Measurements from ENCODE around the gene SLC12A8. TPM values are rescaled to one million over a fixed set of nuclear protein-coding genes. Genes with fewer than 3 reads are reported as not detected.

SLC12A8 gene
- total RNA-seq, 2 experiments from 2014 or later = 0.36 to 0.38 TPM

DNA sequence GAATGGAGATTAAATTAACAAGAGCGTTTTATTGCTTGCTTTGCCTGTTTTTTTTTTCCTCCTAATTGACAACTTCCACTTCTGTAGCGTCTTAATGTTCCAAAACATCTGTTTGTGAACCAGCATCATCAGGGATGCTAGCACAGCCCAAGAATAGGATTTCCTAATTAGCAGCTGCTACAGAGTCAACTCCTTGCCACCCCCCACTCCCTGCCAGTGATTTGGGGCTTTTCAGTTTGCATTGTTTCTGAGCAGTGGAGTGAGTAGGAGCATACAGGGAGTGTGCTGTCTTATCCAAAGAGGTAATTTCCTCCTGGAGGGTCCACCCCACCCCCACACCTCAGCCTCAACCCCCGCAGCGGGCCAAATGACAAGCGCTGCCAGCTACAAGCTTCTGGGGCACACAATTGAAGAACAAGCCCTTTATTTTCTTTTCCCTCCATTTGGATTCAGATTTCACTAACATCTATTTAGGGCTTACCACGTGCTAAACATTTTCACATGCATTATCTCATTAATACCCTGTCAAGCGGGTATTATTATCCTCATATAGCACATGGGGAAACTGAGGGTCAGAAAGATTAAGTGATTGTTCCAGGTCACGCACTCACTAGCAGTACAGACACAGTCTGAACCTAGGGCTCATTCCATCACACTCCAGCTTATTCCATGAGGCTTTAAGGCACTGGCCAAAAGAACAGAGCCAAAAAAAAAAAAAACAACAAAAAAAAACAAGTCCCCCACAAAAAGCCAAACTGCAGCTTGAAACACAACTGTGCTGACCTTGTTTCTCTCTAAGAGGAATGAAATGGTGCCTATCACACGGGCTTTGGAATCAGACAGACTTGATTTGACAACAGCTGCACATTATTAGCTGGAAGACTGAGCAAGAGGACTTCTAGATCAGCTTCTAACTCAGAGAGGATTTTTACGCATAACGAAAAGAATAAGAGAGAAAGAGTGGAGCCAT lies 173.1 kb downstream of the SLC12A8 start:
- ChIA-PET POLR2A (interaction anchor here (0.7 kb wide), 1 partner anchor 138 kb away, joined by 3 read pairs; no protein-coding TSS in a partner anchor), CTCF (interaction anchor here (1.7 kb wide), 1 partner anchor 18 kb away, joined by 4 read pairs; no protein-coding TSS in a partner anchor)
- H3K4me1 Mint-ChIP-seq (ENCODE audit: low read depth) = peaks cover 29% of the 10 kb centered on the region
- Histone ChIP-seq H3K36me3 (ENCODE audit: insufficient read depth, low read length) (peaks cover 2% of the 10 kb centered on the region), H3K9me3 (ENCODE audit: control insufficient read depth in 1 of 2, insufficient read depth in 1 of 2, low read length in 2 of 2) (peaks cover 0 to 9% of the 10 kb centered on the region in 2 experiments), H3K4me1 (ENCODE audit: insufficient read depth, low read length) (peaks cover 10% of the 10 kb centered on the region), H3K4me3 (ENCODE audit: low read length) (no peak overlapping the region), H3K27me3 (ENCODE audit: control insufficient read depth in 1 of 2, insufficient read depth in 2 of 2, low read length in 2 of 2) (no peaks in the 10 kb centered on the region), H3K27ac (ENCODE audit: low read depth in 1 of 2, low read length in 2 of 2) (no peak overlapping the region)
- peaks cover 21% of the 10 kb centered on the region for H3K36me3 Mint-ChIP-seq (ENCODE audit: low read depth)
- intact Hi-C loops (cut with DNase I, micrococcal nuclease) = no loop called here
- H3K27ac Mint-ChIP-seq = no peak overlapping the region
- TF ChIP-seq, protein P1, sequence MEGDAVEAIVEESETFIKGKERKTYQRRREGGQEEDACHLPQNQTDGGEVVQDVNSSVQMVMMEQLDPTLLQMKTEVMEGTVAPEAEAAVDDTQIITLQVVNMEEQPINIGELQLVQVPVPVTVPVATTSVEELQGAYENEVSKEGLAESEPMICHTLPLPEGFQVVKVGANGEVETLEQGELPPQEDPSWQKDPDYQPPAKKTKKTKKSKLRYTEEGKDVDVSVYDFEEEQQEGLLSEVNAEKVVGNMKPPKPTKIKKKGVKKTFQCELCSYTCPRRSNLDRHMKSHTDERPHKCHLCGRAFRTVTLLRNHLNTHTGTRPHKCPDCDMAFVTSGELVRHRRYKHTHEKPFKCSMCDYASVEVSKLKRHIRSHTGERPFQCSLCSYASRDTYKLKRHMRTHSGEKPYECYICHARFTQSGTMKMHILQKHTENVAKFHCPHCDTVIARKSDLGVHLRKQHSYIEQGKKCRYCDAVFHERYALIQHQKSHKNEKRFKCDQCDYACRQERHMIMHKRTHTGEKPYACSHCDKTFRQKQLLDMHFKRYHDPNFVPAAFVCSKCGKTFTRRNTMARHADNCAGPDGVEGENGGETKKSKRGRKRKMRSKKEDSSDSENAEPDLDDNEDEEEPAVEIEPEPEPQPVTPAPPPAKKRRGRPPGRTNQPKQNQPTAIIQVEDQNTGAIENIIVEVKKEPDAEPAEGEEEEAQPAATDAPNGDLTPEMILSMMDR (IDR thresholded peaks at IDR 0.05) = no peak
- no peak for ATAC-seq (ENCODE audit: poor library complexity)
- H3K9me3 Mint-ChIP-seq = peaks cover 6% of the 10 kb centered on the region
- H3K4me3 Mint-ChIP-seq = no peak overlapping the region
- no peaks in the 10 kb centered on the region for H3K27me3 Mint-ChIP-seq
- no peak for DNase-seq

DNA sequence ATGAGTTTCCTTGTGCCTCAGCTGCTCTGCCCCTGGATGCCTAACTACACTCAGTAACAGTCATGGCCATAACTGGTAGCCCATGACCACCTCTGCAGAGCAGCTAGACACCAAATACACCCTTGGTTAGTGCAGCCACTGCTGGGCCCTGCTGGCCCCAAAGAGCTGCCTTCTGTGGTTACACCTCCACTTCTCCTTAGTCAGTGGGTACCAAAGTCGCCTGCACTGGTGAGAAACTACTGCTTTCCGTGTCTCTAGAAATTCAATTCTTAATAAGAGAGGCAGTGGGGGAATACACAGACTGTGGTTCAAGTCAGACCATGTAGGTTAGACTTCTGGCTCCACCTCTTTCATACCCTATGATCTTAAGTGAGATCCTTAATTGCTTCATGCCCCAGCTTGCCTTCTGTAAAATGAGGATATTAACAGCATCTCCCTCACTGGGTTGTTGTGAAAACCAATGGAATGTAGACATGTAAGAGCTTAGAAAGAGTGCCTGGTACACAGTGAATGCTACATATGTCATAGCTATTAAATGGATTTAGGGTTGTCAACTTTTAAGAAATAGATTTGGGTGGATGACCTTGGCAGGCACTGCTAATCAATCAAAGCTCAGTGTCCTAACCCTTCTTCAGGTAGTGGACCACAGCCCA lies 174.9 kb downstream of the SLC12A8 start:
- H3K27ac ChIP-seq (ENCODE audit: low read depth in 1 of 2, low read length in 2 of 2) = no peak overlapping the region
- intact Hi-C loops (cut with DNase I, micrococcal nuclease) = no loop called here
- peaks cover 11% of the 10 kb centered on the region for H3K4me1 ChIP-seq (ENCODE audit: insufficient read depth, low read length)
- no peak for ATAC-seq (ENCODE audit: poor library complexity)
- H3K36me3 Mint-ChIP-seq (ENCODE audit: low read depth) = peaks cover 26% of the 10 kb centered on the region
- TF ChIP-seq, protein P1 (IDR thresholded peaks at IDR 0.05) = no peak
- H3K4me3 Mint-ChIP-seq = no peak overlapping the region
- peaks cover 2% of the 10 kb centered on the region for H3K36me3 ChIP-seq (ENCODE audit: insufficient read depth, low read length)
- no peak overlapping the region for H3K27ac Mint-ChIP-seq
- CTCF ChIA-PET = no interaction called here
- peaks cover 38% of the 10 kb centered on the region for H3K4me1 Mint-ChIP-seq (ENCODE audit: low read depth)
- no peaks in the 10 kb centered on the region for H3K27me3 ChIP-seq (ENCODE audit: control insufficient read depth in 1 of 2, insufficient read depth in 2 of 2, low read length in 2 of 2)
- DNase-seq = no peak
- POLR2A ChIA-PET = interaction anchor here (0.9 kb wide), 1 partner anchor 14 kb away, joined by 3 read pairs; no protein-coding TSS in a partner anchor
- H3K27me3 Mint-ChIP-seq = no peaks in the 10 kb centered on the region
- H3K9me3 Mint-ChIP-seq = peaks cover 6% of the 10 kb centered on the region
- no peak overlapping the region for H3K4me3 ChIP-seq (ENCODE audit: low read length)
- H3K9me3 ChIP-seq (ENCODE audit: control insufficient read depth in 1 of 2, insufficient read depth in 1 of 2, low read length in 2 of 2) = peaks cover 0 to 9% of the 10 kb centered on the region in 2 experiments

DNA sequence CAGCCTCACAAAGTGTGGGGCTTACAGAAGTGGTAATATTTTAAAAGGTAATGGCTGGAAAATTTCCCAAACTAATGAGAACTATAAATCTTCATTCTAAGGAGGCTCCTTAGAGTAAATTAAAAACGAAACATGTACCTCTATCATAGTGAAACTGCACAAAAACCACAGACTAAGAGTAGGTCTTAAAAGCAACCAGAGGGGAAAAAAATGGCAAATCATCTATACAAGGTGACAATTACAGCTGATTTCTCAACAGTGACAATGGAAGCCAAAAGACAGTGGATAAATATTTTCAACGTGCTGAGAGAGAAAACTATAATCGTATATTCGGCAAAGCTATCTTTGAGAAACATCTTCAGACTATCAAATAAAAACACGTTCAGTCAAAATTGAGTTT lies 177.3 kb downstream of the SLC12A8 start:
- TF ChIP-seq, protein P1 (IDR thresholded peaks at IDR 0.05) = no peak
- H3K36me3 Mint-ChIP-seq (ENCODE audit: low read depth) = peaks cover 30% of the 10 kb centered on the region
- H3K27ac Mint-ChIP-seq = no peak overlapping the region
- Histone ChIP-seq H3K27me3 (ENCODE audit: control insufficient read depth in 1 of 2, insufficient read depth in 2 of 2, low read length in 2 of 2) (no peaks in the 10 kb centered on the region), H3K4me1 (ENCODE audit: insufficient read depth, low read length) (peaks cover 13% of the 10 kb centered on the region), H3K36me3 (ENCODE audit: insufficient read depth, low read length) (no peaks in the 10 kb centered on the region), H3K27ac (ENCODE audit: low read depth in 1 of 2, low read length in 2 of 2) (no peak overlapping the region), H3K9me3 (ENCODE audit: control insufficient read depth in 1 of 2, insufficient read depth in 1 of 2, low read length in 2 of 2) (peaks cover 0 to 9% of the 10 kb centered on the region in 2 experiments), H3K4me3 (ENCODE audit: low read length) (no peak overlapping the region)
- H3K9me3 Mint-ChIP-seq = peaks cover 6% of the 10 kb centered on the region
- CTCF ChIA-PET = no interaction called here
- peaks cover 37% of the 10 kb centered on the region for H3K4me1 Mint-ChIP-seq (ENCODE audit: low read depth)
- ATAC-seq (ENCODE audit: poor library complexity) (no peak), DNase-seq (no peak)
- H3K4me3 Mint-ChIP-seq = no peak overlapping the region
- intact Hi-C loops (cut with DNase I, micrococcal nuclease) = no loop called here
- POLR2A ChIA-PET = no interaction called here
- H3K27me3 Mint-ChIP-seq = no peaks in the 10 kb centered on the region

All from CD4-positive, alpha-beta T cell (primary cell).